ENCODE data around the gene TAF9.
"Not testable (repeated sequence)": the region's sequence is repeated elsewhere in the genome, so short reads cannot be mapped to it uniquely, and the experiment has no call there.

The TAF9 gene

GRCh38 chr5:69404659-69405330, 35.5 kb upstream of the TAF9 start:
- TF ChIP-seq, protein P1, sequence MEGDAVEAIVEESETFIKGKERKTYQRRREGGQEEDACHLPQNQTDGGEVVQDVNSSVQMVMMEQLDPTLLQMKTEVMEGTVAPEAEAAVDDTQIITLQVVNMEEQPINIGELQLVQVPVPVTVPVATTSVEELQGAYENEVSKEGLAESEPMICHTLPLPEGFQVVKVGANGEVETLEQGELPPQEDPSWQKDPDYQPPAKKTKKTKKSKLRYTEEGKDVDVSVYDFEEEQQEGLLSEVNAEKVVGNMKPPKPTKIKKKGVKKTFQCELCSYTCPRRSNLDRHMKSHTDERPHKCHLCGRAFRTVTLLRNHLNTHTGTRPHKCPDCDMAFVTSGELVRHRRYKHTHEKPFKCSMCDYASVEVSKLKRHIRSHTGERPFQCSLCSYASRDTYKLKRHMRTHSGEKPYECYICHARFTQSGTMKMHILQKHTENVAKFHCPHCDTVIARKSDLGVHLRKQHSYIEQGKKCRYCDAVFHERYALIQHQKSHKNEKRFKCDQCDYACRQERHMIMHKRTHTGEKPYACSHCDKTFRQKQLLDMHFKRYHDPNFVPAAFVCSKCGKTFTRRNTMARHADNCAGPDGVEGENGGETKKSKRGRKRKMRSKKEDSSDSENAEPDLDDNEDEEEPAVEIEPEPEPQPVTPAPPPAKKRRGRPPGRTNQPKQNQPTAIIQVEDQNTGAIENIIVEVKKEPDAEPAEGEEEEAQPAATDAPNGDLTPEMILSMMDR (IDR thresholded peaks at IDR 0.05; ENCODE audit: extremely low read depth, missing control alignments): no peak
- DNase-seq (ENCODE audit: low spot score): no peak

- DNase-seq (ENCODE audit: low spot score): no peak
- TF ChIP-seq, protein P1 (IDR thresholded peaks at IDR 0.05; ENCODE audit: extremely low read depth, missing control alignments): no peak
Observed at GRCh38 chr5:69378376-69378775, 9.1 kb upstream of the TAF9 start.

- TF ChIP-seq, protein P1 (IDR thresholded peaks at IDR 0.05; ENCODE audit: extremely low read depth, missing control alignments): no peak
- peak; percentile 47 for DNase-seq (ENCODE audit: low spot score)
Observed at GRCh38 chr5:69374911-69375446, 5.7 kb upstream of the TAF9 start.

DNA sequence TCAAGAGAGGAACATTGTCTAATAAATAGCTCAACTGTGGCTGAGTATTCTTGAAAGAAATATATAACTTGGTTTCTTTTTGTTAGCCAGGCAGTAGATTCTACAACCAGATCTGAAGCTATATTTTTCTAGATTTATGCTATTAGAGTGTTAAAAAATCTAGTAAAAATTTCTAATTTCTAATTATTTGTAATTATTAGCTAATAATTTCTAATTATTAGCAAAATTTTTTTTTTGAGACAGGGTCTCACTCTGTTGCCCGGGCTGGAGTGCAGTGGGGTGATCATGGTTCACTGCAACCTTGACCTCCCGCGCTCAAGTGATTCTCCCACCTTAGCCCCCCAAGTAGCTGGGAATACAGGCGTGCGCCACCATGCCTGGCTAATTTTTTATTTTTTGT, 3.1 kb upstream of the TAF9 start:
- TF ChIP-seq, protein P1 (IDR thresholded peaks at IDR 0.05; ENCODE audit: extremely low read depth, missing control alignments): no peak
- DNase-seq (ENCODE audit: low spot score): no peak

DNA sequence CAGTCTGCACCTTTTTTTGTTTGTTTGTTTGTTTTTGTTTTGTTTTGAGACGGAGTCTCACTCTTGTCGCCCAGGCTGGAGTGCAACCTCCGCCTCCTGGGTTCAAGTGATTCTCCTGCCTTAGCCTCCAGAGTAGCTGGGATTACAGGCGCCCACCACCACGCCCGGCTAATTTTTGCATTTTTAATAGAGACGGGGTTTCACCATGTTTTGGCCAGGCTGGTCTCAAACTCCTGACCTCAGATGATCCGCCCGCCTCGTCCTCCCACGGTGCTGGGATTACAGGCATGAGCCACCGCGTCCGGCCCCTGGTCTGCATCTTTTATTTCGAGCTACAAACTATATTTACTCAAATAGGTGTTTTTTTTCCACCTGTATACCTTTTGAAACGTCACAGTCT, 1.0 kb upstream of the TAF9 start:
- DNase-seq (ENCODE audit: low spot score): not testable (repeated sequence)

GRCh38 chr5:69368458-69369339, 621 bp downstream of the TAF9 start:
- no peak for DNase-seq (ENCODE audit: low spot score)
- TF ChIP-seq, protein P1 (IDR thresholded peaks at IDR 0.05; ENCODE audit: extremely low read depth, missing control alignments): no peak

DNA sequence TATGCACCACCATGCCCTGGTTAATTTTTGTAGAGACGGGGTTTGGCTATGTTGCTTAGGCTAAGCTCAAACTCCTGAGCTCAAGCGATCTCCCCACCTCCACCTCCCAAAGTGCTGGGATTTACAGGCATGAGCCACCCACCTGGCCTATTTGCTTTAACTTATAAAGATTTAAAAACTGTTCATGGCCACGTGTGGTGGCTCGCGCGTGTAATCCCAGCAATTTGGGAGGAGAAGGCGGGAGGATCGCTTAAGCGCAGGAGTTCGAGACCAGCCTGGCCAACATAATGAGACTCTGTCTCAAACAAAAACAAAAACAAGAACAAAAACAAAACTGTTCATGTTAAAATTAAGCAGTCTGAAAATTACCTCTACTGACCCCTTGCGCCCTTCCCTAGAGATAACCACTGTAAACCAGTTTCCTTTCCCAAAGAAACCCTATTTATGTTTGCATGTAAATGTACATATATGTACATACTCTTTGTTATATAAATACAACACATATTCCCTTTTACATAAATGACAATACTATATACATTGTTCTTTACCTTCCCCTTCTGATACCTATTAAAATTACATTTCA, 1.5 kb downstream of the TAF9 start:
- TF ChIP-seq, protein P1 (IDR thresholded peaks at IDR 0.05; ENCODE audit: extremely low read depth, missing control alignments): peak; percentile 18
- no peak for DNase-seq (ENCODE audit: low spot score)
